GM19328 (cell line): ENCODE data around the gene FBXW12.

Experiments used
- ATAC-seq: cut with Tn5 transposase; IDR thresholded peaks from one replicate; pipeline ENCODE4 v1.9.1; 2021; ENCODE audit warnings: mild to moderate bottlenecking, moderate library complexity; ENCODE audit not compliant: unreplicated experiment

The FBXW12 gene

DNA sequence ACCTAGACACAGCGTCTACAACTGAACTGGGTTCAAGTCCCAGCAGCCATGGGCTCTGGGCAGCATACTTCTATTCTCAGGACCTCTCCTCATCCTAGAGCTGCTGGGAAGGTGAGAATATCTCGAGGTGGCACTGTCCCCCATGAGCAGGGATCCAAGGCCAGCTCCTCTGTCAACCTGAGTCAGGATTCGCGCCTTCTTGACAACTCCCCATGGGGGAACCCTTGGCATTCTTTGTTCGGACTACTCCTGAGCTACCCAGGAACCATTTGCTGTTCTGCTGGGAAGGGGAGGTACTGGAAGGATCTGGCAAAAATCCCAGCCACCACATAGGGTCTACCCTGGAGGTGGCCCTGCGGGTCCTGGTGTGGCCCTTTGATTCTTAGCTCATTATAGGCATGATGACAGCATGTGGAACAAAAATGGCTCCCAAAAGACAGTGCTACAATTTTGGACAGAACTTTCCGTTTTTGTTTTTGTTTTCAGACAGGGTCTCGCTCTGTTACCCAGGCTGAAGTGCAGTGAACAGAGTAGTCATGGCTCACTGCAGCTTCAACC, 35.6 kb downstream of the FBXW12 start:
- ATAC-seq = no peak

DNA sequence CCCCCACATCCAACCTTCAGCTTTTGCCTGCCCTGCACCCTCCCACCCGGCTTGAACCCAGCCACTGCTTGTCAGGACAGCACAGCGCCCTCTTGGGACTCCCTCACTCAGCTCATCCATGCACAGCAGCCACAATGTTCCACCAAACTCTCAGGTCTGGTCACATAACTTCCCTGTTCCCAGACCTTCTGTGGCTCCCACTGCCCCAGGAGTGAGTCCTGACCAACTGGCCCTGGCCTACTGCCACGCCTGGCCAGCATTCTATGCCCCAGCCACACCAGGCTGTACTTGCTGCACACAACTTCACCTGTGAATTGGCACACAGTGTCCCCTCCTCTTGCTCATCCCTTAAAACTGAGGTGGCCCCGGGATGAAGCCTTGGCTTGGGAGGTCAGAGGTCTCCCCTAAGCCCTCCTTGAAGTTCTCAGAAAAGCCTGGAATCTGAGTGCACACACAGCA, 36.8 kb downstream of the FBXW12 start:
- ATAC-seq = no peak

DNA sequence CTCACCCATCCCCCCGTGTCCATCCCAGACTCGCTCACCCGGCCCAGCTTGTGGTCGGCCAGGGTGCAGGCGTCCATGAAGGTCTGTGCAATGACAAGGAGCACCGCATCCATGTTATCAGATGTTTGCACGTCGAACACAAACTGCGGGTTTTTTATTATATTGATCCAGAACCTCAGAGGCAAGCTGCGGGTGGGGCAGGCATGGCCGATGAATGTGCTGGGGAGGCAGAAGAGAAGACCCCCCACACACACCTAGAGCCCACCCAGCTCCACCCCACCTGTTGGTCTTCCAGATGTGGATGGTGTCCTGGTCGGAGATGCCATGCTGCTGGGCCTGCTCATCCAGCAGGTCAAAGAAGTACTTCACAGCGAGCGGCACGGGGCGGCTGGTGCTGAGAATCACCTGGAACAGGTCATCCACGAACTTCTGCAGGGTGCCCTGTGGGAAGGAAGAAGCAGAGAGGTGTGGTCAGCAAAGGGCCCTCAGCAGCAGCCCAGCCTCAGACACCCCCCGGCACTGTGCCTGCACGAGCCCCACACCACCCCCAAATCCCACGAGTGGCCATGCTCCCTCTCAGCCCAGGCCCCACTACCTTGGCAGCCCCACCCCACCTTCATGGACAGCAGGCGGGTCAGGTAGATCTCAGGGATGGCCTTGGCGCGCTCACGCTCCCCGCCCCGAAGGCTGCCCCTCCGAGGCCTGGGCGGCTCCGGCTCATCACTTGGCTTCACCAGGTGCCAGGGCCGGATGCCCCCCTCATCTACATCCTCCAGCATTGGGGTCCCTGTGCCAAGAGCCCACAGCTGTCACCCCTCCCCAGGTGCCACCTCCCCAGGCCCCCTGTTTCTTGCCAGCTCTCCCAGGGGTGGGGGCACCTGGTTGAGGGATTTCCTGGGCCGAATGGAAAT, 37.5 kb downstream of the FBXW12 start:
- no peak for ATAC-seq

DNA sequence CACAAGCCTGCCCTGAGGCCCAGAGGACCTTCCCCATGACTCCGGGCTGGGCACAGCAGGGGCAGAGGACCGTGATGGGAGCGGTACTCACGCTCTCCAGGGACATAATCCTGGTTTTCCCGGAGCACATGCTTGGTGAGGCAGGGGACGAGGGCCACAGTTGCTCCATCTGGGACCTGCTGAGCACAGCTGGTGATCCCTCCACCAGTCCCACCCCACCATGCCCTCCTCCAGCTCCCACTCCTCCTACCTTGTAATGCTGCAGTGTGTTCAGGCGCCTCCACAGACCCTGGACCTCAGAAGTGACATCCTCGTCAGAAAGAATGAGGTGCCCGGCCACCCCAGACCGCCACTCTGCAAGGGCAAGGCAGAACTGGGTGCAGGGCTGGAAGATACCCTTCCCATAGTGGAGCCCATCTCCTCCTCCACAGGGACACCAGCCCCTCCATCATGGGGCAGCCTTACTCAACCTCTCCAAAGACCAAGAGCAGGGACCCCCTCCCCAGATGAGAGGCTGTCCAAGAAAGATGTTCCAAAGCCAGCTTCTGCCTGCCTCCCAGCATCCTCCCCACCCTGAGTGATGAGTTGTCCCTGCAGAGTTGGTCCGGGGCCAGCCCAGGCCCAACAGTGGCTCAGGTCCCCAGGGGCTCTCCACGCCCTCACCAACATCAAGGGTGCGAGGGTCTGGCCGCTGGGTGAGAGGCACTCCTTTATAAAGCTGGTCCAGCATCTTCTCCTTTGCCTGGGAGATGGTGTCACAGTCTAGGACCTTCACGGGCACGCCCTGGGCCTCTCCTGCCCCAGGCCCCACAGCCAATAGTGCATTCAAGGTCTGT, 38.4 kb downstream of the FBXW12 start:
- no peak for ATAC-seq

DNA sequence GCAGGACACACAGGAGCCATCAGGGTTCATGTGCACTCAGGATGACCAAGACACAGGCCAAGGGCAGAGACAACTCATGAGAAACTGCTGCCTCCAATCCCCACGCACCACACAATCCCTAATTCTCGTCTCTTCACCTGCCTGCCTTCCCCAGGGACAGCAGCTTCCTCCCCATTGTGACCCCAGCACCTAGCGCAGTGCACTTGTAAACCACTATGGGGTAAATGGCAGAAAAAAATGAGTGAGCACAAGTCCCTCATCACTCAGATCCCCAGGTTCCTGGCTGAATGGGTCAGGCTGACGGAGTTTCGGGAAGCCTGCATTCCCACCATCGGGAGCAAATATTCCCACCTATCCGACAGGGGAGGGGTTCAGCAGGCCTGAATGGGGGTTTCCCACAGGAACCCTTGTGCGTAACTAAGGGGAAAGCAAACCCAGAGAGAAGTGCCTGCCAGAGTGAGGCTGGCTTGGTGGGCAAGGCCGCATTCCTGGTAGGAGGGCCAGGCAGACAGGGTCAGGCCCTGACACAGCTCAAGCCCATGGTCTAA, 39.1 kb downstream of the FBXW12 start:
- no peak for ATAC-seq

DNA sequence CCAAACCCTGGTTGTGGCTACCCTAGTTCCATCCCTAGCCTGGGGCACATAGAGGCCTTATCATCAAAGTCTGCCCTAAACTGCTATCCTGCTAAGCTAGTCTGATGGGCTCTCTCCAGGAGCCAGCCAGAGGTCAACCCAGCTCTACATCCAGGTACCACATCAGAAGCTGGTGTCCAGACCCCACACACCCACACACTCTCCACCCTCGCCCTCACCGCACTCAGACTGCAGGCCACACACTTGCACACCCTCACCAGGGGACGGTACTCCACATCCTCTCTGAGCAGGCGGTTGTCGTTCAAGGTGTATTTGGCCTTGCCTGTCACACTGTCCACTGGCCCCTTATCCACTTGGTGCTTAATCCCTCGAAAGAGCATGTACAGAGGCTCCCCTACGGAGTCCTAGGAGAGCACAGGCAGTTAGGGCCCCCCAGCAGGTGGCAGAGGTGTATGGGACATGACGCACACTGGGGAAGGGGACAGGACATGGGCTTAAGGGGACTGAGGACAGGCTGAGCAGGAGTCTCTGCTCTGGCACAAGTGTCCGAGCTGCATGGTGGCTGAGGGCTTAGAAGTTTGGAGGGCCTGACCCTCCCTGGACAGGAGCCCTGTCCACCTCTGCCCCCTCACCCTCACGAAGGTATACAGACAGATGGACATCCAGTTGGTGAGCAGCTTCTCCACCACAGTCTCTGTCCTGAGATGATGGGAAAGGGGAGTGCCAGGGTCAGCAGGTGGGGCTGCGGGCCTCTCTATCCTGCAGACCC, 39.8 kb downstream of the FBXW12 start:
- ATAC-seq = no peak

DNA sequence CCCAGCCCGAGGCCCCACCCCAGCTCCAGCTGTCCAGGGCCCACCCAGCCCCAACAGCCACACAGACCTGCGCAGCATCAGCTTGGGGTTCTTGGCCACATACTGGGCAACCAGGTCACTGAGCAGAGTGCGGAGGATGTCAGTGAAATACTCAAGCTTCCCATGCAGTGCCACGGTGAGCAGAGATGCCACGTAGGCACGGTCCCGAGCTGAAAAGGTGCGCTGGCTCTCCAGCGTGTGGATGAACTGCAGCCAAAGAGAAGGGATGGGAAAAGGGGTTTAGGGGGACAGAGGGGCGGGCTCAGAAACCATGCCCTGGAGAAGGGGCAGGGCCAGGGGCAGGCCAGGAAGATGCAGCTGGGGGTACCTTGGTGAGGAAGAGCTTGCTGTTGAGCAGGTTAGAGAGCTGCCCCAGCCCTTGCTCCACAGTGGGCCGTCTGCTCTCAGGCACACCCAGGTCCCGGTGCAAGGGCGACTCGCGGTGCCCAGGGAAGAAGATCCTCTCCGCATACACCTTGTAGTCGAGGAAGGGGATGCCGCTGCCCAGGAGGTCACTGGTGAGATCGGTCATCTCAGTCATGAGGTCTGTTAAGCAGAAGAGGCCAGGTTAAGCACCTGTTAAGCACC, 40.5 kb downstream of the FBXW12 start:
- ATAC-seq = no peak

DNA sequence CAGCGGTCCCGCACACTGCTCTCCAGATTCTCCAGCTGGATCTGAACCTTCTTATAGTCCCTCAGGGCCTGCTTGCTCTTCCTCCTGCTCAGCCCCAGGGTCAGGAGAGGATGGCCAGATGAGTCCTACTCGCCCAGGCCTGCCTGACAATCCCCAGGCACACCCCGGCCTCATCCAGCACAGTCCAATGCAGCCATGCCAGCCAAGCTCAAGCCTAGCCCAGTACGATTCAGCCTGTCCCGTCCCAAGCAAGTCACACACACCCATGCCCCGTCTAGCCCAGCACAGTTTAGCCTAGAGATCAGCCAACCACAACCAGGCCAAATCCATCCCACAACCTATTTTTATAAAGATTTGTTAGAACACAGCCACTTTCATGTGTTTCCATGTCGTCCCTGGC, 41.1 kb downstream of the FBXW12 start:
- ATAC-seq = no peak

DNA sequence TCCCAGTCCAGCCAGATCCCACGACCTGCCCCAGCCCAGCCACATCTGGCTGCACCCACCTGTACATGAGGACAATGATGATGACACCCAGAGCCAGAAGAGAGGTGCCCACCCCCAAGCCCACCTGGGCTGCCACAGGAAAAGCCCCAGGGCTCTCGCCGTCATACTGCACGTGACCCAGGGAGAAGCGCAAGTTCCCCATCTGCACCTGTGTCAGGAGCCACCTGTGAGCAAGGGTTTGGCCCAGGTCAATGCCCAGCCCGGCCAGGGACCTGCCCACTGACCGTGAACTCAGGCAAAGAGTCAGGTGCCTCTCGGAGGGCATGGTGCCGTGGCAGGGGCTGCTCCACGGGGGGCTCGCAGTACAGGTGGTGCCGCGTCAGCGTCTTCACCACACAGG, 41.6 kb downstream of the FBXW12 start:
- no peak for ATAC-seq

DNA sequence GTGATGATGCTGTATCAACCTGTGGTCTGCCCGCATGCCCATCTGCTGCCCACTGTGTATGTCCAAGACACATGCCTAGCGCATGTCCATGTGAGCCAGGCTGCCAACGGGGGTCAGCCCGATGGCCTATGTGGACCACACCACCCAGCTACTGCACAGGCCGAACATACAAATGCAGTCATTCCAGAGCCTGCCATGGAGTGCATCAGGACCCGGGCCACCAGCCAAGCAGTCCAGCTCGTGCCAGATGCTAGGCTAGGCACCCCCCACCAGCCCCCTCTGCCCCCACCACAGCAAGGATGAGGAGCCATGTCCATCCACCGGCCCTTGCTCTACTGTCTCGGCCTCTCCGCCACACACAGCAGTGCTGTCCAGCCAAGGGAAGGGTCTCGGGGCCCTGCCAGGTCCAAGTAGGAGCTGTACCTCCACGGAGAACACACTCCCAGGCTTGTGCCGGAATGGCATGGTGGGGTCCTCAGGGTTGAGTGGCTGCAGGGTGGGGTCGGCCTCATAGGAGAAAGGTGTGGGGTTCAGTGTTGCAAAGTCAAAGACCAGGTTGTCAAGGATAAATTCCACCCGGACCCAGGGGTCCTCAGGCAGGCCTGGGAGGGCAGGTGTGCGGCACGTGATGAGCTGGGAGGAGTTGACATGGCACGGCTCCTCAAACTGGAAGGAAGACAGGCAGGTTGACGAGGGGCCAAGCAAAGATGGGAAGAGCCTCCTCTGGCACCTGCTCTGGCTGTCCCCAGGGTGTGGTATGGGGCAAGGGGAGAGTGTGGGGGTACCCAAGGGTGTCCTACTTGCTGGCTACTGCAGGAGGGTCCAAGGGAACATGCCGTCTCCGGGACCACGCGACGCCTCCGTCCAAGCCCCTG, 42.6 kb downstream of the FBXW12 start:
- no peak for ATAC-seq

DNA sequence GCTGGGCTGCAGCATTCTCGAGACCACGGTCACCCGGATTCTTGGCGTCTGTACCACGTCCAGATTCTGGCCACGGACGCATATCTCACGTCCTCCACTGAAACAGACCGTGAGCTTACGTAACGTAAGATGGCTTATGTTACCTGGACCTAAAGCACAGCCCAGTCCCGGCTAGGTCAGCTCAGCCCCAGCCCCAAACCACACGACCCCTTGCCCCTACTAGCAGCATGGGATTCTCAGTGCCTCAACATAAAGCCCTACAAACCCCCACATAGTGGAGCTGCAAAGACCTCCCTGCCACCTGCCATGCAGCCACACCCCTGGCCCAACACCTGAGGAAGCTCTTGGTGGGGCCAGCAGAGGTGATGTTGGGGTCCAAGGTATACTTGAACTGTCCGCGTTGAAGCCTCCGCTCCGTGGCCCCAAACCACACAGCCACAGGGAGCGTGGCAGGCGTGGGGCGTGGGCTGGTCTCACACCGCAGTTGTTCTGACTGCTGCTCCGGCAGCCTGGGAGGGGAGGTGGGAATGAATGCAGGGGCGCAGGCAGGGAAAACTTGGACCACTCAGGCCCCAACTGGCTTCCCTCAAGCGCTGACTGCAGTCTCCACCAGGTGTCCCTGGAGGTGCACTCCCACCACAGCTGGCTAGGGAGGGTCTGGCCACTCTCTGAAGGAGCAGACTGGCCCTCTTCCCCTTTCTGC, 43.4 kb downstream of the FBXW12 start:
- ATAC-seq = no peak

DNA sequence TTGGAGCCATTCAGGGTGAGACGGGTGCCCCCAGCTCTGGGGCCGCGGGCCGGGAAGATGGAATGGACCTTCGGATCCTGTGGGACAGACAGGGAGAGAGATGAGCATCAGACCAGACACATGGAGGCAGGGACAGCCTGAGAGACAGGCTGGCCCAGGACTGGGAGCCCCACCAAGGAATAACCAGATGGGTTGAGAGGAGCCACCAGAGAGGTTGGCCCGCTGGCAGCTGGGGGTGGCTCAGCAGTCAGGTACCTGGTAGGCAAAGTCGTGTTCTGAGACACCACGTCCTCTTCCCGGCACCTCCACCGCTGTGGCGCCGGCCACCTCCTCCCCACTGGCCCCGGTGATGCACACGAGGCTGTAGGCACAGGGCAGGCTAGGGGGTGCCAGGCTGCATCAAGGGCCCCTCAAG, 44.1 kb downstream of the FBXW12 start:
- ATAC-seq = no peak

DNA sequence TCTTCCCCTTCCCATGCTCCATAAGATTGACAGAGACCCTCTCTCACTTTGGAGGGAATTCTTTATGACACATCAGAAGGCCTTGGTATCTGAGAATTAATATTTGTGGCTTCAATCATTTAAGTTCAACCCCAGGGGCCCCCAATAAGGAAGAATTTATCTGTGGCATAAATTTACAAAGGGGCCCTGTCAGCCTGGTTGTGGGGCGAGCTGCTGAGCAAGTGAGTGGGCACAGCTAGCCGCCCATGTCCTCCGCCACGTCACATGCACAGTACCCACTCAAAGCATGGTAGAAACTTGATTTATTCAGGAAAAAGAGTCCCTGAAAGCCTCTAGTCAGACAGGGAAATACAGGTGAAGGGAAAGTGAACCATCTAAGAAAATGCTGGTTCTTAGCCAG, 44.5 kb downstream of the FBXW12 start:
- no peak for ATAC-seq

DNA sequence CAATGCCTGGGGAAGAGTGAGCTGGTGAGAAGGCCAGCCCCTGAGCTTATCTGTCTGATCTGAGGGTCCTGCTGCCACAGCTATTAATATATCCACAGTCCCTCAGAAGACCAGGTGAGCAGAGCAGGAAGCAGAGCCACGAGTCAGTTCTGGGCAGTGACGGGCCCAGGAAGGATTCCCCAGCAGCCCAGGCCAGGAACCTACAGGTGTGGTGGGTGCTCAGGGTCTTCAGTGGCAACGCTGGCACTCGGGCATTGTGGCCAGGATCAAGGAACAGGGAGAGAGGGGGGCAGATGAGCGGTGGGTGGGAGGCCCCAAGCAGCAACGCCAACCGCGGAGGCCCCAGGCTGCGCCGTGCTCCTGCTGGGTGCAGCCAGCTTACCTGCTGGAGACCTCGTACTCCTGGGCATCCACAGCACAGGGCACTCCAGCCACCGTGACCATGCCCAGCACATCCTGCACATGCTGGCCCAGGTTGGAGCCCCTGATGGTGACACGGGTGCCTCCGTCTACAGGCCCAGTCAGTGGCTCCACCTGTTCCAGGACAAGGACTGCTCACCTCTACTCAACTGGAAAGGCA, 45.6 kb downstream of the FBXW12 start:
- no peak for ATAC-seq

DNA sequence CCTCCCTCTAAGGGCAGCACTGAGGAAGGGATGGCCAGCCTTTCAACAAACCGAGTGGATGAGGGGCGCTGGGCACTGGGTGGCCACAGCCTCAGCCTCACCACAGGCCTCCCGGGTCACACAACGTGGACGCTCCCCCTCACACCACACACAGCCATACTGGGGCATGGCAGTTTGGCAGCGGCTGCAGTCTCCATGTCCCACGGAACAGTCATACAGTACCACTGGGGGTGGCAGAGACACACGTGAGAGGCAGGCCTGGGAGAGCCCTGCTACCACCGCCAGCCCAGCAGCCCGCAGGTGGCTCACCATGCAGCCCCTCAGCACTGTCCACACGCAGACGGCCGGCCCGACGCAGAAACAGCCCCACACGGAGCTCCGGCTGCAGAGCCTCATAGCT, 46.1 kb downstream of the FBXW12 start:
- no peak for ATAC-seq

DNA sequence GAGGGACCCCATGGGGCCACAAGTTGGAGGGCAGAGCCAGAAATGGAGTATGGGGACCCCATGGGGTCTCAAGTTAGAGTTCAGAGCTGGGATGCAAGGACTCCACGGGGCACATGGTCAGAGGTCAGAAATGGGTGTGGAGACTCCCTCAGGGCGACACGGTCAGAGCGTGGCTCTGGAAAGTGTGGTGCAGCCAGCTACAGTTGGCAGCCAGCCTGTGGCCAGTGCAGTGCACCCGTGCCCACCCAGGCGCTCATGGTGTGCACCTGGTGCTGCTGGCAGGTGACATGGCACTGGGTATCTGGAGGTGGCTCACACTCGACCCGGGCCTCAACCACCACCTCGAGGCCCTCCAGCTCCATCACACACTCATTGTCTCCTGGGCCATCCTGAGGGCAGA, 46.6 kb downstream of the FBXW12 start:
- ATAC-seq = no peak

DNA sequence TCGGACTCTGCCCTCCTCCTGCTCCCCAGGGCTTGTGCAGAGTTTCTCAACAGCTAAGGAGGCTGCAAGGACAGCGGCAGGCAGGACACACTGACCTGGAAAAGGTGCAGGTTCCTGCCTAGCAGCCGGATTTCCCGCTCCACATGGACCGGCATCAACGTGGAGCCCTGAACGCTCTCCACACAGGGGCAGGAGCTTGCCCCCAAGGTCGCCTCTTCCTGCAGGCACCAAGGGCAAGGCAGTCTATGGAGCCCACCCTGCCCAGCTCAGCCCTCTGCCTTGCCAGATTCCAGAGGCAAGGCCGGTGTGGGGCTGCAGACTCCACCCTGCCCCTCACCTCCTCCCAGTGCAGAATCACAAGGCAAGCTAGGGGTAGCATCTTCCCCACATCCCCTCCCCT, 47.1 kb downstream of the FBXW12 start:
- no peak for ATAC-seq

DNA sequence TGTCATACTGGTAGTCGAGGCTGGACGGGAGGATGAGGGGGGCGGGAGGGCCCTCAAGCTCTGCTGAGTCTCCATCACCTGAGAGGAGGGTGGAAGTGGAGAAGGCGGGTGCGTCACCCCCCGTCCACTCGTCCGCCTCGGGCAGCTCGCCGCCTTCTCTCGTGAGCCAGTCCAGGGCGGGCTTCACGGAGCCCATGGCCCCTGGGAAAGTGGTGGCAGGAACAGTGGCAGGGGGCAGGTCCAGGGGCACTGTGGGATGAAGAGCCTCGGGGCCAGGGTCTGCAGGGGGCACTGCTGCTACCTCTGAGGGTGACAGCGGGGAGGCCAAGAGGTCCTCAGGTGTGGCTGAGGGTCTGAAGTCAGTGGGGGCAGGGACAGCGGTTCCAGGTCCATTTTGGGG, 47.6 kb downstream of the FBXW12 start:
- no peak for ATAC-seq
